H1 (cell line): ENCODE results near the gene LDAH. TPM values are rescaled to one million over a fixed set of nuclear protein-coding genes. Genes with fewer than 3 reads are reported as not detected.

Source experiments
- CTCF ChIA-PET: fragments of 300-600 bp; sonication (Branson Sonifier 250); formaldehyde crosslinking; loops from one replicate; lab custom pipeline; 2021; ENCODE audit not compliant: partially characterized antibody; lab: Charles Lee
- POLR2A ChIA-PET: fragments of 300-600 bp; sonication (Branson Sonifier 250); formaldehyde crosslinking; loops from one replicate; lab custom pipeline; 2021; ENCODE audit warnings: inconsistent platforms; ENCODE audit not compliant: partially characterized antibody; lab: Charles Lee
- DNase-seq, 2 experiments: peaks; one replicate each; pipeline versions ENCODE4 v3.0.0 to v3.0.0-alpha.2; 2010 to 2022; ENCODE audit warnings: low spot score in 2 of 2, low read depth in 1 of 2, mixed read lengths in 1 of 2
- FAIRE-seq: peaks from 2 replicates; lab custom pipeline; 2011; peaks lifted over from hg19 to GRCh38; lab: Jason Lieb, UNC
- H2AFZ ChIP-seq: 2 replicates; pipeline ENCODE4 v1.8.1; 2012; ENCODE audit warnings: low read length, inconsistent platforms
- H2AK5ac ChIP-seq: 2 replicates; pipeline ENCODE4 v1.6.1; 2013; ENCODE audit warnings: low read depth, low read length
- H2BK120ac ChIP-seq: replicated peaks from 2 replicates; pipeline ENCODE3; 2013; ENCODE audit warnings: low read depth, low read length, inconsistent platforms
- H2BK12ac ChIP-seq: 2 replicates; pipeline ENCODE4 v1.6.1; 2013; ENCODE audit warnings: low read depth, low read length
- H2BK15ac ChIP-seq: 2 replicates; pipeline ENCODE4 v1.6.1; 2013; ENCODE audit warnings: low read length
- H2BK20ac ChIP-seq: 2 replicates; pipeline ENCODE4 v1.6.1; 2013; ENCODE audit warnings: low read length
- H2BK5ac ChIP-seq: 2 replicates; pipeline ENCODE4 v1.6.1; 2013; ENCODE audit warnings: low read depth, low read length
- H3K14ac ChIP-seq: 2 replicates; pipeline ENCODE4 v1.6.1; 2013; ENCODE audit warnings: inconsistent platforms; ENCODE audit not compliant: insufficient read length
- H3K18ac ChIP-seq: 2 replicates; pipeline ENCODE4 v1.6.1; 2013; ENCODE audit warnings: low read length; ENCODE audit errors: extremely low read depth
- H3K23ac ChIP-seq: 2 replicates; pipeline ENCODE4 v1.6.1; 2013; ENCODE audit warnings: inconsistent platforms; ENCODE audit not compliant: insufficient read length
- H3K23me2 ChIP-seq: 2 replicates; pipeline ENCODE4 v1.6.1; 2013; ENCODE audit warnings: low read depth, low read length
- H3K27ac ChIP-seq: 2 replicates; pipeline ENCODE4 v1.6.1; 2011; ENCODE audit warnings: low read depth, low read length, inconsistent platforms
- H3K27me3 ChIP-seq, 4 experiments: replicated peaks in 1 of 4; 1 replicate in 1 of 4; 2 replicates in 3 of 4; pipeline versions ENCODE4 v1.6.1 to v1.8.1; 2011 to 2013; ENCODE audit warnings: low read length in 3 of 4, mild to moderate bottlenecking in 3 of 4, inconsistent platforms in 2 of 4, mixed read lengths in 2 of 4, moderate library complexity in 1 of 4; ENCODE audit not compliant: control insufficient read depth in 3 of 4, insufficient read depth in 3 of 4; ENCODE audit errors: extremely low read depth in 1 of 4
- H3K36me3 ChIP-seq, 4 experiments: 2 replicates each; pipeline versions ENCODE4 v1.6.1 to v1.8.1; 2011 to 2013; ENCODE audit warnings: mild to moderate bottlenecking in 4 of 4, low read length in 3 of 4, moderate library complexity in 2 of 4, control low read depth in 1 of 4, inconsistent platforms in 1 of 4; ENCODE audit not compliant: insufficient read depth in 4 of 4, control insufficient read depth in 2 of 4
- H3K4ac ChIP-seq: replicated peaks from 2 replicates; pipeline ENCODE3; 2013; ENCODE audit warnings: low read length, low read depth, mixed read lengths, inconsistent platforms; ENCODE audit not compliant: insufficient read length
- H3K4me1 ChIP-seq, 4 experiments: replicated peaks in 1 of 4; 1 replicate in 1 of 4; 2 replicates in 3 of 4; pipeline versions ENCODE4 v1.6.1 to v1.8.1; 2011 to 2013; ENCODE audit warnings: low read length in 3 of 4, inconsistent platforms in 2 of 4, mixed read lengths in 1 of 4; ENCODE audit not compliant: insufficient read depth in 4 of 4, control insufficient read depth in 3 of 4
- H3K4me2 ChIP-seq, 2 experiments: 2 replicates each; pipeline versions ENCODE4 v1.6.1 to v1.8.1; 2011 to 2013; ENCODE audit warnings: low read depth in 2 of 2, low read length in 2 of 2, control low read depth in 1 of 2, inconsistent platforms in 1 of 2, mild to moderate bottlenecking in 1 of 2; ENCODE audit not compliant: insufficient read depth in 1 of 2
- H3K4me3 ChIP-seq, 4 experiments: fragments of 200-600, 300-600 bp in 1 of 4; sonication (generic), shearing (Covaris generic), sonication (Bioruptor Twin) in 1 of 4; 2 replicates each; pipeline versions ENCODE4 v1.5.1 to v1.8.1; 2011 to 2016; ENCODE audit warnings: low read length in 4 of 4, low read depth in 3 of 4, control low read depth in 2 of 4, inconsistent platforms in 2 of 4, mild to moderate bottlenecking in 2 of 4, mixed read lengths in 1 of 4, moderate library complexity in 1 of 4; ENCODE audit not compliant: insufficient read depth in 2 of 4; ENCODE audit errors: extremely low read depth in 1 of 4
- H3K56ac ChIP-seq: replicated peaks from 2 replicates; pipeline ENCODE3; 2013; ENCODE audit warnings: low read depth, mild to moderate bottlenecking, mixed read lengths, low read length, inconsistent platforms; ENCODE audit not compliant: insufficient read length
- H3K79me1 ChIP-seq: 2 replicates; pipeline ENCODE4 v1.6.1; 2013; ENCODE audit warnings: low read depth, low read length, control low read depth
- H3K79me2 ChIP-seq, 2 experiments: 2 replicates each; pipeline versions ENCODE4 v1.6.1 to v1.8.1; 2012 to 2013; ENCODE audit warnings: low read length in 2 of 2, mild to moderate bottlenecking in 2 of 2, inconsistent platforms in 1 of 2; ENCODE audit not compliant: insufficient read depth in 2 of 2, control insufficient read depth in 1 of 2
- H3K9ac ChIP-seq, 4 experiments: replicated peaks in 1 of 4; 1 replicate in 1 of 4; 2 replicates in 3 of 4; pipeline versions ENCODE4 v1.6.1 to v1.8.1; 2011 to 2013; ENCODE audit warnings: low read depth in 3 of 4, low read length in 3 of 4, control low read depth in 2 of 4, mild to moderate bottlenecking in 2 of 4, moderate library complexity in 2 of 4, inconsistent platforms in 1 of 4; ENCODE audit errors: extremely low read depth in 1 of 4
- H3K9me3 ChIP-seq, 2 experiments: 2 replicates each; pipeline versions ENCODE4 v1.6.1 to v1.8.1; 2012 to 2013; ENCODE audit warnings: mild to moderate bottlenecking in 2 of 2, moderate library complexity in 2 of 2, control low read depth in 1 of 2, inconsistent platforms in 1 of 2, low read depth in 1 of 2, low read length in 1 of 2, mixed read lengths in 1 of 2; ENCODE audit not compliant: insufficient read depth in 2 of 2
- H4K20me1 ChIP-seq, 2 experiments: replicated peaks in 1 of 2; 2 replicates each; pipeline versions ENCODE3 to v1.8.1; 2011 to 2013; ENCODE audit warnings: inconsistent platforms in 2 of 2, low read length in 2 of 2, mild to moderate bottlenecking in 1 of 2; ENCODE audit not compliant: insufficient read depth in 2 of 2, control insufficient read depth in 1 of 2
- H4K5ac ChIP-seq: 2 replicates; pipeline ENCODE4 v1.6.1; 2013; ENCODE audit warnings: low read length, low read depth, mixed read lengths, inconsistent platforms; ENCODE audit not compliant: insufficient read length
- H4K8ac ChIP-seq: 2 replicates; pipeline ENCODE4 v1.8.0; 2013; ENCODE audit warnings: mild to moderate bottlenecking, moderate library complexity, low read length, inconsistent platforms; ENCODE audit not compliant: insufficient read depth; ENCODE audit errors: extremely low read depth
- H4K91ac ChIP-seq: replicated peaks from 2 replicates; pipeline ENCODE3; 2013; ENCODE audit warnings: low read length, mixed read lengths, inconsistent platforms; ENCODE audit not compliant: insufficient read length
- CEBPB ChIP-seq: IDR thresholded peaks from 2 replicates; pipeline ENCODE4 v1.6.1; 2012; ENCODE audit warnings: low read depth, low read length
- E2F6 ChIP-seq: IDR thresholded peaks from 2 replicates; pipeline ENCODE4 v1.6.1; 2012; ENCODE audit warnings: inconsistent platforms
- JUN ChIP-seq: IDR thresholded peaks from 2 replicates; pipeline ENCODE4 v1.6.1; 2011; ENCODE audit warnings: low read depth, mild to moderate bottlenecking, improper control_type of control experiment, low read length
- PHF8 ChIP-seq: fragments of 200-600 bp; sonication (generic); conservative IDR thresholded peaks from 2 replicates; pipeline ENCODE4 v1.7.1; 2012; ENCODE audit warnings: low read depth, mild to moderate bottlenecking, inconsistent platforms, low read length, moderate library complexity
- SP2 ChIP-seq: IDR thresholded peaks from 2 replicates; pipeline ENCODE4 v1.6.1; 2012; ENCODE audit warnings: mild to moderate bottlenecking, low read length, inconsistent platforms
- SP4 ChIP-seq: IDR thresholded peaks from 2 replicates; pipeline ENCODE4 v1.6.1; 2012; ENCODE audit warnings: low read length, inconsistent platforms
- TAF7 ChIP-seq: optimal IDR thresholded peaks from 2 replicates; pipeline ENCODE3; 2011; ENCODE audit warnings: low read depth, mild to moderate bottlenecking, inconsistent platforms, low read length, moderate library complexity, borderline replicate concordance
- USF2 ChIP-seq: IDR thresholded peaks from 2 replicates; pipeline ENCODE4 v1.6.1; 2011; ENCODE audit warnings: low read length, improper control_type of control experiment
- WGBS, 2 experiments: shearing (Covaris generic) in 1 of 2; methylation state at CpG; one replicate each; pipeline versions ENCODE4 v1.1.6 to v1.1.7; 2013 to 2015; ENCODE audit warnings: low lambda C conversion rate in 2 of 2, mixed read lengths in 2 of 2, inconsistent platforms in 1 of 2, low coverage in 1 of 2, missing lambda C conversion rate in 1 of 2; ENCODE audit not compliant: insufficient replicate concordance in 2 of 2, insufficient coverage in 1 of 2, insufficient read length in 1 of 2; ENCODE audit errors: extremely low coverage in 1 of 2, missing lambda C conversion rate in 1 of 2; 5-methylcytosine and 5-hydroxymethylcytosine counted together
- polyA plus RNA-seq, 7 experiments: library from polyadenylated mRNA; depleted of rRNA in 3 of 7; stranded (reverse) in 5 of 7; unstranded in 2 of 7; fragments of >200 nt in 5 of 7; fragments of 200-250 nt in 2 of 7; gene quantifications; 1 replicate in 5 of 7; 2 replicates in 1 of 7; 4 replicates in 1 of 7; pipeline versions ENCODE4 v1.2.1 to v1.2.3, GENCODE V29; 2011 to 2013; ENCODE audit warnings: missing spikeins in 2 of 7, mixed read lengths in 2 of 7
- total RNA-seq: library from RNA; stranded (reverse); fragmentation: NEBNext Ultra II Directional; extraction: Animal tissue kit (Norgen Biotek cat#: 25700); gene quantifications from 2 replicates; pipeline ENCODE4 v1.2.1, GENCODE V29; 2021

The LDAH gene
- total and polyA plus RNA-seq, 2 of the 8 experiments (the other 6 are each of a cell fraction or from before 2014, with no cell fraction given) = 10.9 to 26.3 TPM

GRCh38 chr2:20836521-20836920, 13.6 kb upstream of the LDAH start:
- no peak overlapping the region for H3K27ac ChIP-seq
- no peaks in the 10 kb centered on the region for H3K27me3 ChIP-seq
- H3K4ac ChIP-seq = no peak overlapping the region
- no peak overlapping the region for H4K91ac ChIP-seq
- H3K9me3 ChIP-seq = no peaks in the 10 kb centered on the region
- H3K23me2 ChIP-seq = no peaks in the 10 kb centered on the region
- H3K4me3 ChIP-seq = no peak overlapping the region
- H2BK120ac ChIP-seq = no peak overlapping the region
- no peak overlapping the region for H2BK20ac ChIP-seq
- no peaks in the 10 kb centered on the region for H3K79me2 ChIP-seq
- TF ChIP-seq SP2 = no peak
- TF ChIP-seq E2F6 = no peak
- TF ChIP-seq TAF7 = no peak
- no peak for TF ChIP-seq JUN
- TF ChIP-seq USF2 = no peak
- TF ChIP-seq SP4 = no peak
- TF ChIP-seq PHF8 = no peak
- TF ChIP-seq CEBPB = no peak
- H3K4me2 ChIP-seq = no peak overlapping the region
- no peak overlapping the region for H3K23ac ChIP-seq
- no peak overlapping the region for H3K9ac ChIP-seq
- no peak overlapping the region for H2BK12ac ChIP-seq
- ChIA-PET CTCF (no interaction called here), POLR2A (no interaction called here)
- H3K18ac ChIP-seq = no peak overlapping the region
- no peak overlapping the region for H2BK15ac ChIP-seq
- no peak overlapping the region for H2AK5ac ChIP-seq
- no peaks in the 10 kb centered on the region for H3K36me3 ChIP-seq
- H3K56ac ChIP-seq = no peak overlapping the region
- FAIRE-seq (no peak), DNase-seq (no peak)
- H4K20me1 ChIP-seq = no peaks in the 10 kb centered on the region
- no peak overlapping the region for H4K5ac ChIP-seq
- no peak overlapping the region for H3K14ac ChIP-seq
- WGBS, 2 experiments = 75% methylated on average over 1 of the region's 1 CpG; no CpG with 5 or more reads in 1 of the 2 experiments
- no peak overlapping the region for H4K8ac ChIP-seq
- H3K4me1 ChIP-seq = no peaks in the 10 kb centered on the region
- no peak overlapping the region for H2BK5ac ChIP-seq
- H2AFZ ChIP-seq = no peak overlapping the region
- no peaks in the 10 kb centered on the region for H3K79me1 ChIP-seq
